GM23338 (cell line): ENCODE measurements around the gene ZNF543. TPM values are rescaled to one million over a fixed set of nuclear protein-coding genes. Genes with fewer than 3 reads are reported as not detected.

ENCODE experiments used
- ATAC-seq: fragments of 200-7000 bp; cut with Tn5 transposase; 3 replicates; pipeline ENCODE4 v1.9.1; 2020
- DNase-seq: peaks from one replicate; pipeline ENCODE4 v3.0.0-alpha.2; 2015; ENCODE audit warnings: low spot score
- H2AFZ ChIP-seq: fragments of 200-600 bp; sonication (generic); 2 replicates; pipeline ENCODE4 v1.8.0; 2016; ENCODE audit warnings: antibody characterized with exemption, mild to moderate bottlenecking, moderate library complexity
- H3F3A ChIP-seq: fragments of 200-600 bp; sonication (generic); replicated peaks from 2 replicates; pipeline ENCODE4 v1.8.0; 2017; ENCODE audit warnings: antibody characterized with exemption, mixed run types, low read depth
- H3K27ac ChIP-seq: fragments of 200-600 bp; sonication (generic); 2 replicates; pipeline ENCODE4 v1.6.1; 2016; ENCODE audit warnings: low read depth
- H3K27me3 ChIP-seq: fragments of 200-600 bp; sonication (generic); 2 replicates; pipeline ENCODE4 v1.8.0; 2016; ENCODE audit warnings: mild to moderate bottlenecking, mixed run types, moderate library complexity; ENCODE audit not compliant: insufficient read depth
- H3K36me3 ChIP-seq: fragments of 200-600 bp; sonication (generic); 2 replicates; pipeline ENCODE4 v1.8.0; 2016; ENCODE audit warnings: mild to moderate bottlenecking; ENCODE audit not compliant: insufficient read depth
- H3K4me1 ChIP-seq: fragments of 200-600 bp; sonication (generic); 2 replicates; pipeline ENCODE4 v1.8.0; 2016; ENCODE audit warnings: mild to moderate bottlenecking, moderate library complexity; ENCODE audit not compliant: insufficient read depth
- H3K4me2 ChIP-seq: fragments of 200-600 bp; sonication (generic); 2 replicates; pipeline ENCODE4 v1.7.1; 2017; ENCODE audit warnings: mixed run types
- H3K4me3 ChIP-seq: fragments of 200-600 bp; sonication (generic); 2 replicates; pipeline ENCODE4 v1.6.1; 2016; ENCODE audit warnings: mixed run types
- H3K79me2 ChIP-seq: fragments of 200-600 bp; sonication (generic); replicated peaks from 2 replicates; pipeline ENCODE4 v1.8.0; 2017; ENCODE audit warnings: mild to moderate bottlenecking; ENCODE audit not compliant: insufficient read depth
- H3K9me2 ChIP-seq: fragments of 200-600 bp; sonication (generic); 2 replicates; pipeline ENCODE4 v1.8.0; 2017; ENCODE audit not compliant: insufficient read depth
- H4K20me1 ChIP-seq: fragments of 200-600 bp; sonication (generic); replicated peaks from 2 replicates; pipeline ENCODE4 v1.8.0; 2017; ENCODE audit warnings: mild to moderate bottlenecking; ENCODE audit not compliant: insufficient read depth
- H3K27ac Mint-ChIP-seq: 2 replicates; pipeline ENCODE4 v1.8.0; 2020; ENCODE audit warnings: inconsistent platforms, mild to moderate bottlenecking, moderate library complexity, mixed read lengths
- H3K27me3 Mint-ChIP-seq: 3 replicates; pipeline ENCODE4 v1.8.0; 2022; ENCODE audit warnings: low read depth, mild to moderate bottlenecking, moderate library complexity, mixed read lengths, inconsistent platforms; ENCODE audit not compliant: insufficient read depth, poor library complexity
- H3K36me3 Mint-ChIP-seq: 3 replicates; pipeline ENCODE4 v1.8.0; 2021; ENCODE audit warnings: low read depth, mild to moderate bottlenecking, inconsistent platforms, moderate library complexity, mixed read lengths
- H3K4me1 Mint-ChIP-seq: 3 replicates; pipeline ENCODE4 v1.8.0; 2020; ENCODE audit warnings: mild to moderate bottlenecking, inconsistent platforms, mixed read lengths
- H3K4me3 Mint-ChIP-seq: 3 replicates; pipeline ENCODE4 v1.8.0; 2021; ENCODE audit warnings: moderate library complexity, mild to moderate bottlenecking, inconsistent platforms, mixed read lengths
- H3K9me3 Mint-ChIP-seq: 3 replicates; pipeline ENCODE4 v1.8.0; 2020; ENCODE audit warnings: moderate library complexity, mild to moderate bottlenecking, inconsistent platforms, mixed read lengths
- CREB1 ChIP-seq: fragments of 250-450 bp; sonication (Bioruptor Pico); IDR thresholded peaks from 2 replicates; pipeline ENCODE4 v1.5.0; 2020; ENCODE audit warnings: low read depth, mild to moderate bottlenecking, moderate library complexity
- EZH2 ChIP-seq: fragments of 200-600 bp; sonication (generic); IDR thresholded peaks from one replicate; pipeline ENCODE4 v1.8.0; 2017; ENCODE audit warnings: antibody characterized with exemption, mild to moderate bottlenecking, low read depth; ENCODE audit not compliant: unreplicated experiment
- EZH2phosphoT487 ChIP-seq: fragments of 200-600 bp; sonication (generic); IDR thresholded peaks from one replicate; pipeline ENCODE4 v1.8.1; 2018; ENCODE audit warnings: antibody characterized with exemption; ENCODE audit not compliant: unreplicated experiment
- JUNB ChIP-seq: IDR thresholded peaks from one replicate; pipeline ENCODE4 v1.6.1; 2016; ENCODE audit warnings: antibody characterized with exemption; ENCODE audit not compliant: unreplicated experiment
- NANOG ChIP-seq: IDR thresholded peaks from 2 replicates; pipeline ENCODE4 v1.6.1; 2016; ENCODE audit warnings: antibody characterized with exemption, borderline replicate concordance
- POLR2AphosphoS5 ChIP-seq: IDR thresholded peaks from 2 replicates; pipeline ENCODE4 v1.6.1; 2016; ENCODE audit warnings: antibody characterized with exemption, low read depth
- STAT1 ChIP-seq: IDR thresholded peaks from one replicate; pipeline ENCODE4 v1.6.1; 2016; ENCODE audit warnings: antibody characterized with exemption; ENCODE audit not compliant: unreplicated experiment
- ZNF114 ChIP-seq: fragments of 250-450 bp; sonication (Bioruptor Pico); IDR thresholded peaks from 2 replicates; pipeline ENCODE4 v1.5.0; 2020; ENCODE audit warnings: mild to moderate bottlenecking, moderate library complexity
- ZNF331 ChIP-seq: fragments of 250-450 bp; sonication (Bioruptor Pico); IDR thresholded peaks from 2 replicates; pipeline ENCODE4 v1.5.0; 2020; ENCODE audit warnings: low read depth, mild to moderate bottlenecking, moderate library complexity
- polyA plus RNA-seq: library from polyadenylated mRNA; unstranded; fragments of >200 nt; fragmentation: Nextera tagmentation; extraction: Ambion mirVana; gene quantifications from 2 replicates; pipeline ENCODE4 v1.2.1, GENCODE V29; 2016
- total RNA-seq: library from RNA; depleted of rRNA; stranded (reverse); fragments of >200 nt; shearing (Covaris generic); gene quantifications from 2 replicates; pipeline ENCODE4 v1.2.3, GENCODE V29; 2014
- TF ChIP-seq, protein P1 (sequence below), 2 experiments: fragments of 200-600 bp in 1 of 2; sonication (generic) in 1 of 2; conservative IDR thresholded peaks; 2 replicates each; pipeline versions ENCODE4 v1.5.1 to v1.6.1; 2016 to 2017; ENCODE audit warnings: antibody characterized with exemption in 2 of 2, low read depth in 2 of 2, mild to moderate bottlenecking in 2 of 2, moderate library complexity in 1 of 2
- TF ChIP-seq, protein P2 (sequence below): fragments of 250-450 bp; sonication (Bioruptor Pico); IDR thresholded peaks from 2 replicates; pipeline ENCODE4 v1.5.0; 2020; ENCODE audit warnings: mild to moderate bottlenecking, moderate library complexity
- TF ChIP-seq, protein P3 (sequence below): IDR thresholded peaks from 2 replicates; pipeline ENCODE4 v1.6.1; 2016; ENCODE audit warnings: antibody characterized with exemption
- TF ChIP-seq, protein P4 (sequence below): IDR thresholded peaks from one replicate; pipeline ENCODE4 v1.6.1; 2018; ENCODE audit warnings: antibody characterized with exemption; ENCODE audit not compliant: unreplicated experiment

ZNF543 gene
- total and polyA plus RNA-seq, 2 experiments from 2014 or later: 2.4 to 10.3 TPM

DNA sequence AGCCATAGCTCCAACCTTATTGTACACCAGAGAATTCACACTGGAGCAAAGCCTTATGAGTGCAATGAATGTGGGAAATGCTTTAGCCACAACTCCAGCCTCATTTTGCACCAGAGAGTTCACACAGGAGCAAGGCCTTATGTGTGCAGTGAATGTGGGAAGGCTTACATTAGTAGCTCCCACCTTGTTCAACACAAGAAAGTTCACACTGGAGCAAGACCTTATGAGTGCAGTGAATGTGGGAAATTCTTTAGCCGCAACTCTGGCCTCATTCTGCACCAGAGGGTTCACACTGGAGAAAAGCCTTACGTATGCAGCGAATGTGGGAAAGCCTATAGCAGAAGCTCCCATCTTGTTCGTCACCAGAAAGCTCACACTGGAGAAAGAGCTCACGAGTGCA is 37.1 kb downstream of the ZNF543 start:
- Mint-ChIP-seq H3K36me3 (peaks cover 42% of the 10 kb centered on the region), H3K9me3 (no peaks in the 10 kb centered on the region), H3K4me1 (peaks cover 4% of the 10 kb centered on the region; the same call in 2 of the 3 replicates), H3K27me3 (peaks cover 5% of the 10 kb centered on the region), H3K4me3 (no peak overlapping the region), H3K27ac (no peak overlapping the region)
- Histone ChIP-seq H3F3A (no peaks in the 10 kb centered on the region), H3K4me2 (no peak overlapping the region), H3K27me3 (no peaks in the 10 kb centered on the region), H3K79me2 (peaks cover 18% of the 10 kb centered on the region), H4K20me1 (0 out of 2 replicates have a peak, but pooled peaks cover 2% of the 10 kb centered on the region), H3K27ac (no peak overlapping the region), H3K4me3 (no peak overlapping the region), H3K9me2 (no peaks in the 10 kb centered on the region), H3K4me1 (no peaks in the 10 kb centered on the region), H2AFZ (no peak overlapping the region), H3K36me3 (no peaks in the 10 kb centered on the region; the same call in 1 of the 2 replicates)
- no peak for TF ChIP-seq NANOG
- no peak for TF ChIP-seq POLR2AphosphoS5
- TF ChIP-seq, protein P1, sequence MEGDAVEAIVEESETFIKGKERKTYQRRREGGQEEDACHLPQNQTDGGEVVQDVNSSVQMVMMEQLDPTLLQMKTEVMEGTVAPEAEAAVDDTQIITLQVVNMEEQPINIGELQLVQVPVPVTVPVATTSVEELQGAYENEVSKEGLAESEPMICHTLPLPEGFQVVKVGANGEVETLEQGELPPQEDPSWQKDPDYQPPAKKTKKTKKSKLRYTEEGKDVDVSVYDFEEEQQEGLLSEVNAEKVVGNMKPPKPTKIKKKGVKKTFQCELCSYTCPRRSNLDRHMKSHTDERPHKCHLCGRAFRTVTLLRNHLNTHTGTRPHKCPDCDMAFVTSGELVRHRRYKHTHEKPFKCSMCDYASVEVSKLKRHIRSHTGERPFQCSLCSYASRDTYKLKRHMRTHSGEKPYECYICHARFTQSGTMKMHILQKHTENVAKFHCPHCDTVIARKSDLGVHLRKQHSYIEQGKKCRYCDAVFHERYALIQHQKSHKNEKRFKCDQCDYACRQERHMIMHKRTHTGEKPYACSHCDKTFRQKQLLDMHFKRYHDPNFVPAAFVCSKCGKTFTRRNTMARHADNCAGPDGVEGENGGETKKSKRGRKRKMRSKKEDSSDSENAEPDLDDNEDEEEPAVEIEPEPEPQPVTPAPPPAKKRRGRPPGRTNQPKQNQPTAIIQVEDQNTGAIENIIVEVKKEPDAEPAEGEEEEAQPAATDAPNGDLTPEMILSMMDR (conservative IDR thresholded peaks at IDR 0.05; ENCODE audit: low read depth in 2 of 2): no peak
- no peak for TF ChIP-seq STAT1
- no peak for TF ChIP-seq EZH2phosphoT487
- TF ChIP-seq EZH2: no peak
- TF ChIP-seq ZNF331 (CRISPR knock-in tag): no peak
- TF ChIP-seq, protein P2, sequence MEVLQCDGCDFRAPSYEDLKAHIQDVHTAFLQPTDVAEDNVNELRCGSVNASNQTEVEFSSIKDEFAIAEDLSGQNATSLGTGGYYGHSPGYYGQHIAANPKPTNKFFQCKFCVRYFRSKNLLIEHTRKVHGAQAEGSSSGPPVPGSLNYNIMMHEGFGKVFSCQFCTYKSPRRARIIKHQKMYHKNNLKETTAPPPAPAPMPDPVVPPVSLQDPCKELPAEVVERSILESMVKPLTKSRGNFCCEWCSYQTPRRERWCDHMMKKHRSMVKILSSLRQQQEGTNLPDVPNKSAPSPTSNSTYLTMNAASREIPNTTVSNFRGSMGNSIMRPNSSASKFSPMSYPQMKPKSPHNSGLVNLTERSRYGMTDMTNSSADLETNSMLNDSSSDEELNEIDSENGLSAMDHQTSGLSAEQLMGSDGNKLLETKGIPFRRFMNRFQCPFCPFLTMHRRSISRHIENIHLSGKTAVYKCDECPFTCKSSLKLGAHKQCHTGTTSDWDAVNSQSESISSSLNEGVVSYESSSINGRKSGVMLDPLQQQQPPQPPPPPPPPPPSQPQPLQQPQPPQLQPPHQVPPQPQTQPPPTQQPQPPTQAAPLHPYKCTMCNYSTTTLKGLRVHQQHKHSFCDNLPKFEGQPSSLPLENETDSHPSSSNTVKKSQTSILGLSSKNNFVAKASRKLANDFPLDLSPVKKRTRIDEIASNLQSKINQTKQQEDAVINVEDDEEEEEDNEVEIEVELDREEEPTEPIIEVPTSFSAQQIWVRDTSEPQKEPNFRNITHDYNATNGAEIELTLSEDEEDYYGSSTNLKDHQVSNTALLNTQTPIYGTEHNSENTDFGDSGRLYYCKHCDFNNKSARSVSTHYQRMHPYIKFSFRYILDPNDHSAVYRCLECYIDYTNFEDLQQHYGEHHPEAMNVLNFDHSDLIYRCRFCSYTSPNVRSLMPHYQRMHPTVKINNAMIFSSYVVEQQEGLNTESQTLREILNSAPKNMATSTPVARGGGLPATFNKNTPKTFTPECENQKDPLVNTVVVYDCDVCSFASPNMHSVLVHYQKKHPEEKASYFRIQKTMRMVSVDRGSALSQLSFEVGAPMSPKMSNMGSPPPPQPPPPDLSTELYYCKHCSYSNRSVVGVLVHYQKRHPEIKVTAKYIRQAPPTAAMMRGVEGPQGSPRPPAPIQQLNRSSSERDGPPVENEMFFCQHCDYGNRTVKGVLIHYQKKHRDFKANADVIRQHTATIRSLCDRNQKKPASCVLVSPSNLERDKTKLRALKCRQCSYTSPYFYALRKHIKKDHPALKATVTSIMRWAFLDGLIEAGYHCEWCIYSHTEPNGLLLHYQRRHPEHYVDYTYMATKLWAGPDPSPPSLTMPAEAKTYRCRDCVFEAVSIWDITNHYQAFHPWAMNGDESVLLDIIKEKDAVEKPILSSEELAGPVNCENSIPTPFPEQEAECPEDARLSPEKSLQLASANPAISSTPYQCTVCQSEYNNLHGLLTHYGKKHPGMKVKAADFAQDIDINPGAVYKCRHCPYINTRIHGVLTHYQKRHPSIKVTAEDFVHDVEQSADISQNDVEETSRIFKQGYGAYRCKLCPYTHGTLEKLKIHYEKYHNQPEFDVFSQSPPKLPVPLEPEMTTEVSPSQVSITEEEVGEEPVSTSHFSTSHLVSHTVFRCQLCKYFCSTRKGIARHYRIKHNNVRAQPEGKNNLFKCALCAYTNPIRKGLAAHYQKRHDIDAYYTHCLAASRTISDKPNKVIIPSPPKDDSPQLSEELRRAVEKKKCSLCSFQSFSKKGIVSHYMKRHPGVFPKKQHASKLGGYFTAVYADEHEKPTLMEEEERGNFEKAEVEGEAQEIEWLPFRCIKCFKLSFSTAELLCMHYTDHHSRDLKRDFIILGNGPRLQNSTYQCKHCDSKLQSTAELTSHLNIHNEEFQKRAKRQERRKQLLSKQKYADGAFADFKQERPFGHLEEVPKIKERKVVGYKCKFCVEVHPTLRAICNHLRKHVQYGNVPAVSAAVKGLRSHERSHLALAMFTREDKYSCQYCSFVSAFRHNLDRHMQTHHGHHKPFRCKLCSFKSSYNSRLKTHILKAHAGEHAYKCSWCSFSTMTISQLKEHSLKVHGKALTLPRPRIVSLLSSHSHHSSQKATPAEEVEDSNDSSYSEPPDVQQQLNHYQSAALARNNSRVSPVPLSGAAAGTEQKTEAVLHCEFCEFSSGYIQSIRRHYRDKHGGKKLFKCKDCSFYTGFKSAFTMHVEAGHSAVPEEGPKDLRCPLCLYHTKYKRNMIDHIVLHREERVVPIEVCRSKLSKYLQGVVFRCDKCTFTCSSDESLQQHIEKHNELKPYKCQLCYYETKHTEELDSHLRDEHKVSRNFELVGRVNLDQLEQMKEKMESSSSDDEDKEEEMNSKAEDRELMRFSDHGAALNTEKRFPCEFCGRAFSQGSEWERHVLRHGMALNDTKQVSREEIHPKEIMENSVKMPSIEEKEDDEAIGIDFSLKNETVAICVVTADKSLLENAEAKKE (CRISPR knock-in tag): no peak
- TF ChIP-seq CREB1 (CRISPR knock-in tag): no peak
- TF ChIP-seq JUNB: no peak
- TF ChIP-seq, protein P3, sequence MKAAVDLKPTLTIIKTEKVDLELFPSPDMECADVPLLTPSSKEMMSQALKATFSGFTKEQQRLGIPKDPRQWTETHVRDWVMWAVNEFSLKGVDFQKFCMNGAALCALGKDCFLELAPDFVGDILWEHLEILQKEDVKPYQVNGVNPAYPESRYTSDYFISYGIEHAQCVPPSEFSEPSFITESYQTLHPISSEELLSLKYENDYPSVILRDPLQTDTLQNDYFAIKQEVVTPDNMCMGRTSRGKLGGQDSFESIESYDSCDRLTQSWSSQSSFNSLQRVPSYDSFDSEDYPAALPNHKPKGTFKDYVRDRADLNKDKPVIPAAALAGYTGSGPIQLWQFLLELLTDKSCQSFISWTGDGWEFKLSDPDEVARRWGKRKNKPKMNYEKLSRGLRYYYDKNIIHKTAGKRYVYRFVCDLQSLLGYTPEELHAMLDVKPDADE: no peak
- TF ChIP-seq, protein P4, sequence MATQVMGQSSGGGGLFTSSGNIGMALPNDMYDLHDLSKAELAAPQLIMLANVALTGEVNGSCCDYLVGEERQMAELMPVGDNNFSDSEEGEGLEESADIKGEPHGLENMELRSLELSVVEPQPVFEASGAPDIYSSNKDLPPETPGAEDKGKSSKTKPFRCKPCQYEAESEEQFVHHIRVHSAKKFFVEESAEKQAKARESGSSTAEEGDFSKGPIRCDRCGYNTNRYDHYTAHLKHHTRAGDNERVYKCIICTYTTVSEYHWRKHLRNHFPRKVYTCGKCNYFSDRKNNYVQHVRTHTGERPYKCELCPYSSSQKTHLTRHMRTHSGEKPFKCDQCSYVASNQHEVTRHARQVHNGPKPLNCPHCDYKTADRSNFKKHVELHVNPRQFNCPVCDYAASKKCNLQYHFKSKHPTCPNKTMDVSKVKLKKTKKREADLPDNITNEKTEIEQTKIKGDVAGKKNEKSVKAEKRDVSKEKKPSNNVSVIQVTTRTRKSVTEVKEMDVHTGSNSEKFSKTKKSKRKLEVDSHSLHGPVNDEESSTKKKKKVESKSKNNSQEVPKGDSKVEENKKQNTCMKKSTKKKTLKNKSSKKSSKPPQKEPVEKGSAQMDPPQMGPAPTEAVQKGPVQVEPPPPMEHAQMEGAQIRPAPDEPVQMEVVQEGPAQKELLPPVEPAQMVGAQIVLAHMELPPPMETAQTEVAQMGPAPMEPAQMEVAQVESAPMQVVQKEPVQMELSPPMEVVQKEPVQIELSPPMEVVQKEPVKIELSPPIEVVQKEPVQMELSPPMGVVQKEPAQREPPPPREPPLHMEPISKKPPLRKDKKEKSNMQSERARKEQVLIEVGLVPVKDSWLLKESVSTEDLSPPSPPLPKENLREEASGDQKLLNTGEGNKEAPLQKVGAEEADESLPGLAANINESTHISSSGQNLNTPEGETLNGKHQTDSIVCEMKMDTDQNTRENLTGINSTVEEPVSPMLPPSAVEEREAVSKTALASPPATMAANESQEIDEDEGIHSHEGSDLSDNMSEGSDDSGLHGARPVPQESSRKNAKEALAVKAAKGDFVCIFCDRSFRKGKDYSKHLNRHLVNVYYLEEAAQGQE: no peak
- TF ChIP-seq ZNF114 (CRISPR knock-in tag): no peak
- DNase-seq: no peak
- ATAC-seq: no peak
